ENCODE data around the gene TSBP1.

The TSBP1 gene

GRCh38 chr6:32244946-32245398 lies 126.7 kb downstream of the TSBP1 start:
- H3K27me3 ChIP-seq (ENCODE audit: control insufficient read depth, insufficient read depth, low read length) = peaks cover 3% of the 10 kb centered on the region; the same call in 1 of the 2 replicates
- H3K4me1 ChIP-seq (ENCODE audit: control insufficient read depth, insufficient read depth, low read length) = no peaks in the 10 kb centered on the region
- no peaks in the 10 kb centered on the region for H3K36me3 ChIP-seq (ENCODE audit: control insufficient read depth, insufficient read depth, low read length)
- no peak overlapping the region for H3K9ac ChIP-seq (ENCODE audit: low read depth, low read length)
- no peak overlapping the region for H3K27ac ChIP-seq (ENCODE audit: low read depth, low read length)
- H3K4me3 ChIP-seq (ENCODE audit: low read depth, low read length) = peak overlapping the region; percentile 31; the same call in 1 of the 2 replicates
- H3K9me3 ChIP-seq (ENCODE audit: control insufficient read depth, insufficient read depth, low read length) = peaks cover 12% of the 10 kb centered on the region

DNA sequence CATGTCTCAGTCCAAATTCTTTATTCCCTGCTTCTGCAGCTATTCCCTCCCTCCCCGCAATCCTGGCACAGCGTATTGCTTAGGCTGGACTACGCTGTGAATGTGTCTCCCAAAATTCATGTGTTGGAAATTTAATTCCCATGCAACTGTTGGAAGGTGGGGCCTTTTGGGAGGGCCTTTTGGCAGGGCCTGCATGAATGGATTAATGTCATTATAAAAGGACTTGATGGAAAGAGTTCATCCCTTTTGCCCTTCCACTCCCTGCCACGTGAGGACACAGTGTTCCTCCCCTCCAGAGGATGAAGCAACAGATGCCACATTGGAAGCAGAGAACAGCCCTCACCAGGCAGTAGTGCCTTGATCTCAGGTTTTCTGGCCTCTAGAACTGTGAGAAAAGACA lies 127.4 kb downstream of the TSBP1 start:
- no peak overlapping the region for H3K27ac ChIP-seq (ENCODE audit: low read depth, low read length)
- H3K36me3 ChIP-seq (ENCODE audit: control insufficient read depth, insufficient read depth, low read length) = no peaks in the 10 kb centered on the region
- no peak overlapping the region for H3K4me3 ChIP-seq (ENCODE audit: low read depth, low read length)
- no peaks in the 10 kb centered on the region for H3K4me1 ChIP-seq (ENCODE audit: control insufficient read depth, insufficient read depth, low read length)
- no peak overlapping the region for H3K9ac ChIP-seq (ENCODE audit: low read depth, low read length)
- peaks cover 3% of the 10 kb centered on the region; the same call in 1 of the 2 replicates for H3K27me3 ChIP-seq (ENCODE audit: control insufficient read depth, insufficient read depth, low read length)
- H3K9me3 ChIP-seq (ENCODE audit: control insufficient read depth, insufficient read depth, low read length) = peaks cover 10% of the 10 kb centered on the region

Data from HUES48 (cell line).